Measurements from ENCODE around the gene ABCF2. TPM values are rescaled to one million over a fixed set of nuclear protein-coding genes. Genes with fewer than 3 reads are reported as not detected.

Gene ABCF2
- total RNA-seq, 1 experiment from 2014 or later: 55.5 TPM

GRCh38 chr7:151178831-151179230 lies 48.2 kb downstream of the ABCF2 start:
- Histone ChIP-seq H3K27me3 (ENCODE audit: low read length) (peaks cover 18% of the 10 kb centered on the region; the same call in 1 of the 2 replicates), H3K79me2 (ENCODE audit: low read length) (no peaks in the 10 kb centered on the region), H3K9ac (ENCODE audit: low read length) (no peak overlapping the region), H3K27ac (ENCODE audit: low read length) (no peak overlapping the region), H3K4me2 (ENCODE audit: low read length) (no peak overlapping the region), H4K20me1 (ENCODE audit: low read length) (no peaks in the 10 kb centered on the region), H2AFZ (ENCODE audit: low read length) (no peak overlapping the region), H3K4me1 (ENCODE audit: insufficient read depth, low read length) (no peaks in the 10 kb centered on the region), H3K9me3 (ENCODE audit: low read length) (no peaks in the 10 kb centered on the region), H3K9me2 (replicated peaks; ENCODE audit: low read length) (no peaks in the 10 kb centered on the region), H3F3A (ENCODE audit: low read length, unreplicated experiment) (no peaks in the 10 kb centered on the region), H3K4me3 (ENCODE audit: low read length) (no peak overlapping the region), H3K36me3 (ENCODE audit: low read depth, low read length) (no peaks in the 10 kb centered on the region)
- DNase-seq (no peak), ATAC-seq (0 out of 2 replicates have a peak, but pooled peaks have one; percentile 9)
- no TSS peak for BruUV-seq (replicated peaks)
- intact Hi-C loops (cut with micrococcal nuclease): no loop called here
- CTCF ChIA-PET: no interaction called here
- POLR2A ChIA-PET (ENCODE audit: unreplicated experiment): no interaction called here
- TF ChIP-seq, protein P1, sequence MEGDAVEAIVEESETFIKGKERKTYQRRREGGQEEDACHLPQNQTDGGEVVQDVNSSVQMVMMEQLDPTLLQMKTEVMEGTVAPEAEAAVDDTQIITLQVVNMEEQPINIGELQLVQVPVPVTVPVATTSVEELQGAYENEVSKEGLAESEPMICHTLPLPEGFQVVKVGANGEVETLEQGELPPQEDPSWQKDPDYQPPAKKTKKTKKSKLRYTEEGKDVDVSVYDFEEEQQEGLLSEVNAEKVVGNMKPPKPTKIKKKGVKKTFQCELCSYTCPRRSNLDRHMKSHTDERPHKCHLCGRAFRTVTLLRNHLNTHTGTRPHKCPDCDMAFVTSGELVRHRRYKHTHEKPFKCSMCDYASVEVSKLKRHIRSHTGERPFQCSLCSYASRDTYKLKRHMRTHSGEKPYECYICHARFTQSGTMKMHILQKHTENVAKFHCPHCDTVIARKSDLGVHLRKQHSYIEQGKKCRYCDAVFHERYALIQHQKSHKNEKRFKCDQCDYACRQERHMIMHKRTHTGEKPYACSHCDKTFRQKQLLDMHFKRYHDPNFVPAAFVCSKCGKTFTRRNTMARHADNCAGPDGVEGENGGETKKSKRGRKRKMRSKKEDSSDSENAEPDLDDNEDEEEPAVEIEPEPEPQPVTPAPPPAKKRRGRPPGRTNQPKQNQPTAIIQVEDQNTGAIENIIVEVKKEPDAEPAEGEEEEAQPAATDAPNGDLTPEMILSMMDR (conservative IDR thresholded peaks at IDR 0.05; ENCODE audit: low read depth, low read length): no peak
- no peak for TF ChIP-seq EZH2phosphoT487 (IDR thresholded peaks at IDR 0.05; ENCODE audit: borderline replicate concordance, low read length)
- no peak for TF ChIP-seq EZH2 (IDR thresholded peaks at IDR 0.05; ENCODE audit: low read length, unreplicated experiment)

GRCh38 chr7:151178236-151178635 lies 48.8 kb downstream of the ABCF2 start:
- Histone ChIP-seq H3K9ac (ENCODE audit: low read length) (no peak overlapping the region), H3K79me2 (ENCODE audit: low read length) (no peaks in the 10 kb centered on the region), H3K27ac (ENCODE audit: low read length) (no peak overlapping the region), H2AFZ (ENCODE audit: low read length) (no peak overlapping the region), H3K36me3 (ENCODE audit: low read depth, low read length) (no peaks in the 10 kb centered on the region), H3F3A (ENCODE audit: low read length, unreplicated experiment) (no peaks in the 10 kb centered on the region), H4K20me1 (ENCODE audit: low read length) (no peaks in the 10 kb centered on the region), H3K4me2 (ENCODE audit: low read length) (no peak overlapping the region), H3K9me2 (replicated peaks; ENCODE audit: low read length) (no peaks in the 10 kb centered on the region), H3K27me3 (ENCODE audit: low read length) (peaks cover 22% of the 10 kb centered on the region; the same call in 1 of the 2 replicates), H3K4me1 (ENCODE audit: insufficient read depth, low read length) (no peaks in the 10 kb centered on the region), H3K4me3 (ENCODE audit: low read length) (no peak overlapping the region), H3K9me3 (ENCODE audit: low read length) (no peaks in the 10 kb centered on the region)
- CTCF ChIA-PET: no interaction called here
- no TSS peak for BruUV-seq (replicated peaks)
- POLR2A ChIA-PET (ENCODE audit: unreplicated experiment): no interaction called here
- TF ChIP-seq EZH2 (IDR thresholded peaks at IDR 0.05; ENCODE audit: low read length, unreplicated experiment) (no peak), EZH2phosphoT487 (IDR thresholded peaks at IDR 0.05; ENCODE audit: borderline replicate concordance, low read length) (no peak)
- TF ChIP-seq, protein P1 (conservative IDR thresholded peaks at IDR 0.05; ENCODE audit: low read depth, low read length): no peak
- intact Hi-C loops (cut with micrococcal nuclease): no loop called here
- ATAC-seq: no peak
- DNase-seq: no peak

- intact Hi-C loops (cut with micrococcal nuclease): no loop called here
- no peaks in the 10 kb centered on the region for H3K79me2 ChIP-seq (ENCODE audit: low read length)
- ChIA-PET POLR2A (ENCODE audit: unreplicated experiment) (interaction anchor here (0.6 kb wide), 1 partner anchor 75 kb away, joined by 3 read pairs; no protein-coding TSS in a partner anchor), CTCF (interaction anchor here (0.6 kb wide), 2 partner anchors 53 to 188 kb away, joined by 4 read pairs; no protein-coding TSS in a partner anchor)
- no peaks in the 10 kb centered on the region for H3K9me3 ChIP-seq (ENCODE audit: low read length)
- 0 out of 2 replicates have a peak, but pooled peaks cover 1% of the 10 kb centered on the region for H3K4me1 ChIP-seq (ENCODE audit: insufficient read depth, low read length)
- ATAC-seq (no peak), DNase-seq (no peak)
- H3K27me3 ChIP-seq (ENCODE audit: low read length): peaks cover 21% of the 10 kb centered on the region; the same call in 1 of the 2 replicates
- no peaks in the 10 kb centered on the region for H3F3A ChIP-seq (ENCODE audit: low read length, unreplicated experiment)
- H3K27ac ChIP-seq (ENCODE audit: low read length): no peak overlapping the region
- H3K4me2 ChIP-seq (ENCODE audit: low read length): no peak overlapping the region
- H3K9me2 ChIP-seq (replicated peaks; ENCODE audit: low read length): no peaks in the 10 kb centered on the region
- H3K9ac ChIP-seq (ENCODE audit: low read length): no peak overlapping the region
- no peaks in the 10 kb centered on the region for H4K20me1 ChIP-seq (ENCODE audit: low read length)
- no peaks in the 10 kb centered on the region for H3K36me3 ChIP-seq (ENCODE audit: low read depth, low read length)
- H3K4me3 ChIP-seq (ENCODE audit: low read length): no peak overlapping the region
- no TSS peak for BruUV-seq (replicated peaks)
- H2AFZ ChIP-seq (ENCODE audit: low read length): no peak overlapping the region
- TF ChIP-seq, protein P1 (conservative IDR thresholded peaks at IDR 0.05; ENCODE audit: low read depth, low read length): no peak
- no peak for TF ChIP-seq EZH2 (IDR thresholded peaks at IDR 0.05; ENCODE audit: low read length, unreplicated experiment)
- no peak for TF ChIP-seq EZH2phosphoT487 (IDR thresholded peaks at IDR 0.05; ENCODE audit: borderline replicate concordance, low read length)
Observed at GRCh38 chr7:151177310-151177709, 49.7 kb downstream of the ABCF2 start.

Measured in PC-3 (cell line).